K562 (cell line): ENCODE results near the gene FAM174C. TPM values are rescaled to one million over a fixed set of nuclear protein-coding genes. Genes with fewer than 3 reads are reported as not detected.

ENCODE experiments used
- ATAC-seq: fragments of 200-7000 bp; cut with Tn5 transposase; 3 replicates; pipeline ENCODE4 v1.9.1; 2020; ENCODE audit warnings: moderate library complexity
- BruUV-seq: library from RNA; stranded (reverse); fragments of 400-500 nt; replicated peaks from 2 replicates; lab custom pipeline; 2021; lab: Mats Ljungman, UMichigan
- CTCF ChIA-PET: fragments of 300-600 bp; formaldehyde crosslinking; extraction: SDS; loops from one replicate; lab custom pipeline; 2021; ENCODE audit warnings: low intra/inter-chr PET ratio; lab: Yijun Ruan, JAX
- POLR2A ChIA-PET: fragments of 300-600, 350-650 bp; sonication (Branson Sonifier 250); formaldehyde crosslinking; extraction: SDS; loops from one replicate; lab custom pipeline; 2021; ENCODE audit warnings: antibody characterized with exemption, inconsistent platforms; lab: Yijun Ruan, JAX
- DNase-seq, 4 experiments: peaks; one replicate each; pipeline versions ENCODE4 v3.0.0 to v3.0.0-alpha.2; 2011 to 2018; ENCODE audit warnings: low spot score in 3 of 4, mixed read lengths in 3 of 4; ENCODE audit errors: extremely low read depth in 1 of 4
- FAIRE-seq: peaks from 2 replicates; lab custom pipeline; 2011; peaks lifted over from hg19 to GRCh38; lab: Jason Lieb, UNC
- H2AFZ ChIP-seq: 2 replicates; pipeline ENCODE4 v1.6.0; 2011; ENCODE audit warnings: low read depth, low read length, control low read depth, inconsistent platforms
- H3K27ac ChIP-seq: fragments of 200-600 bp; 3 replicates; pipeline ENCODE4 v1.8.0; 2011; ENCODE audit warnings: low read depth, mild to moderate bottlenecking, control low read depth, inconsistent platforms, low read length, moderate library complexity, mixed read lengths; ENCODE audit errors: extremely low read depth
- H3K27me3 ChIP-seq, 2 experiments: fragments of 300-600 bp in 1 of 2; 2 replicates in 1 of 2; 3 replicates in 1 of 2; pipeline versions ENCODE4 v1.6.0 to v1.8.0; 2011; ENCODE audit warnings: inconsistent platforms in 2 of 2, low read length in 2 of 2, mild to moderate bottlenecking in 1 of 2, mixed read lengths in 1 of 2, moderate library complexity in 1 of 2; ENCODE audit not compliant: control insufficient read depth in 2 of 2, insufficient read depth in 2 of 2
- H3K36me3 ChIP-seq: fragments of 300-600 bp; 3 replicates; pipeline ENCODE4 v1.8.0; 2011; ENCODE audit warnings: mild to moderate bottlenecking, low read length, inconsistent platforms; ENCODE audit not compliant: control insufficient read depth, insufficient read depth
- H3K4me1 ChIP-seq, 2 experiments: fragments of 200-600 bp in 1 of 2; replicated peaks in 1 of 2; 2 replicates in 1 of 2; 3 replicates in 1 of 2; pipeline versions ENCODE4 v1.5.1 to v1.8.0; 2011; ENCODE audit warnings: inconsistent platforms in 2 of 2, low read length in 2 of 2, mild to moderate bottlenecking in 1 of 2, mixed read lengths in 1 of 2, moderate library complexity in 1 of 2; ENCODE audit not compliant: control insufficient read depth in 2 of 2, insufficient read depth in 2 of 2
- H3K4me2 ChIP-seq: 2 replicates; pipeline ENCODE4 v1.6.1; 2011; ENCODE audit warnings: low read length, control low read depth, inconsistent platforms, mixed read lengths; ENCODE audit not compliant: insufficient read depth
- H3K4me3 ChIP-seq: fragments of 200-600 bp; sonication (generic), shearing (Covaris generic); 2 replicates; pipeline ENCODE4 v1.5.1; 2016; ENCODE audit warnings: control low read depth, inconsistent platforms
- H3K79me2 ChIP-seq: fragments of 200-600 bp; 3 replicates; pipeline ENCODE4 v1.8.0; 2011; ENCODE audit warnings: low read length, inconsistent platforms; ENCODE audit not compliant: control insufficient read depth, insufficient read depth
- H3K9ac ChIP-seq, 2 experiments: 2 replicates each; pipeline versions ENCODE4 v1.6.0 to v1.6.1; 2011; ENCODE audit warnings: low read depth in 2 of 2, low read length in 2 of 2, control low read depth in 1 of 2, inconsistent platforms in 1 of 2, mild to moderate bottlenecking in 1 of 2, mixed read lengths in 1 of 2; ENCODE audit not compliant: insufficient read depth in 1 of 2
- H3K9me1 ChIP-seq: one replicate; pipeline ENCODE4 v1.6.0; 2011; ENCODE audit warnings: inconsistent platforms, mild to moderate bottlenecking, low read length, moderate library complexity; ENCODE audit not compliant: control insufficient read depth, insufficient read depth
- H3K9me3 ChIP-seq: replicated peaks from 2 replicates; pipeline ENCODE4 v1.5.1; 2011; ENCODE audit warnings: low read depth, low read length, inconsistent platforms; ENCODE audit not compliant: control insufficient read depth, insufficient read depth
- H4K20me1 ChIP-seq: replicated peaks from 2 replicates; pipeline ENCODE4 v1.6.1; 2011; ENCODE audit warnings: low read length, inconsistent platforms, mixed read lengths; ENCODE audit not compliant: control insufficient read depth, insufficient read depth
- CHD2 ChIP-seq: IDR thresholded peaks from 2 replicates; pipeline ENCODE4 v1.6.1; 2011; ENCODE audit warnings: low read depth, low read length
- CTBP1 ChIP-seq: fragments of 450-650 bp; IDR thresholded peaks from 2 replicates; pipeline ENCODE4 v1.6.1; 2016; ENCODE audit warnings: borderline replicate concordance
- DMBX1 ChIP-seq: fragments of 250-450 bp; sonication (Bioruptor Pico); IDR thresholded peaks from 2 replicates; pipeline ENCODE4 v1.8.0; 2022; ENCODE audit warnings: inconsistent platforms, mild to moderate bottlenecking, moderate library complexity, borderline replicate concordance
- GABPB2 ChIP-seq: fragments of 250-450 bp; sonication (Bioruptor Pico); conservative IDR thresholded peaks from 2 replicates; pipeline ENCODE4 v1.5.1; 2021; ENCODE audit warnings: mild to moderate bottlenecking
- MAFK ChIP-seq: IDR thresholded peaks from 2 replicates; pipeline ENCODE4 v1.6.1; 2011; ENCODE audit warnings: low read length, improper control_type of control experiment
- NR2C2 ChIP-seq, 2 experiments: fragments of 200-800 bp in 1 of 2; sonication (Bioruptor generic) in 1 of 2; sonication (generic) in 1 of 2; formaldehyde crosslinking in 1 of 2; IDR thresholded peaks; 2 replicates each; pipeline versions ENCODE4 v1.6.1 to v1.8.0; 2016 to 2022; ENCODE audit warnings: mild to moderate bottlenecking in 1 of 2, missing compliant biosample characterization in 1 of 2, missing genetic modification characterization in 1 of 2, missing genetic modification reagents in 1 of 2
- PHF8 ChIP-seq: fragments of 200-600 bp; sonication (generic); IDR thresholded peaks from 2 replicates; pipeline ENCODE4 v1.6.1; 2012; ENCODE audit warnings: mixed run types, mild to moderate bottlenecking, inconsistent platforms, low read length, moderate library complexity, borderline replicate concordance
- SIRT6 ChIP-seq: IDR thresholded peaks from one replicate; pipeline ENCODE4 v1.6.1; 2012; ENCODE audit warnings: low read depth, mild to moderate bottlenecking, control low read depth, inconsistent platforms, low read length, moderate library complexity
- SRSF7 ChIP-seq: fragments of 200-400 bp; formaldehyde crosslinking; optimal IDR thresholded peaks from 2 replicates; pipeline ENCODE3; 2017; ENCODE audit warnings: mild to moderate bottlenecking, low read depth, low read length
- WGBS: fragments of 100-300 bp; shearing (Covaris generic); methylation state at CpG from one replicate; pipeline ENCODE4 v1.1.6; 2016; ENCODE audit warnings: low coverage, mixed read lengths; ENCODE audit not compliant: insufficient coverage; ENCODE audit errors: missing lambda C conversion rate; 5-methylcytosine and 5-hydroxymethylcytosine counted together
- in situ Hi-C: fragments of 300-500 bp; cut with MboI; formaldehyde crosslinking; loops from 4 replicates; pipeline ENCODE4 v1.15.0; 2018; ENCODE audit warnings: inconsistent platforms, mixed read lengths
- intact Hi-C: fragments of 100-400 bp; cut with micrococcal nuclease; formaldehyde crosslinking; loops from 2 replicates; pipeline ENCODE4 v1.14.2; 2022
- polyA plus RNA-seq, 8 experiments: library from polyadenylated mRNA; depleted of rRNA in 4 of 8; stranded (reverse) in 5 of 8; unstranded in 3 of 8; fragments of >200 nt; fragmentation: Nextera tagmentation in 2 of 8; fragmentation: Illumina TruSeq in 1 of 8; extraction: Ambion mirVana in 2 of 8; extraction: Trizol in 1 of 8; gene quantifications; 2 replicates each; pipeline versions ENCODE4 v1.2.1 to v1.2.3, GENCODE V29; 2011 to 2014; ENCODE audit warnings: inconsistent platforms in 1 of 8, missing spikeins in 1 of 8
- total RNA-seq, 7 experiments: library from RNA; depleted of rRNA in 6 of 7; stranded (reverse); fragments of >200 nt in 6 of 7; fragmentation: Illumina TruSeq in 2 of 7; extraction: Trizol in 2 of 7; gene quantifications; 2 replicates each; pipeline versions ENCODE4 v1.2.1 to v1.2.3, GENCODE V29; 2011 to 2021; ENCODE audit warnings: low replicate concordance in 1 of 7
- TF ChIP-seq, protein P1 (sequence below): sonication (generic); formaldehyde crosslinking; IDR thresholded peaks from 2 replicates; pipeline ENCODE4 v1.8.0; 2022; ENCODE audit warnings: mild to moderate bottlenecking, missing genetic modification reagents
- TF ChIP-seq, protein P2 (sequence below): fragments of 250-450 bp; sonication (Bioruptor Pico); IDR thresholded peaks from 2 replicates; pipeline ENCODE4 v1.4.0; 2020

Gene FAM174C
- total and polyA plus RNA-seq, 9 of the 15 experiments (the other 6 are each of a cell fraction or from before 2014, with no cell fraction given) = 0.66 to 89.6 (median 20.3) TPM

GRCh38 chr19:1269478-1270212, 5.7 kb upstream of the FAM174C start:
- Histone ChIP-seq H3K4me2 (peak overlapping the region; percentile 93), H3K9me1 (no peaks in the 10 kb centered on the region), H4K20me1 (peaks cover 26% of the 10 kb centered on the region), H3K27ac (peak overlapping the region; percentile 92), H2AFZ (no peak overlapping the region), H3K79me2 (peaks cover 58% of the 10 kb centered on the region), H3K4me1 (peaks cover 77 to 98% of the 10 kb centered on the region in 2 experiments), H3K27me3 (no peaks in the 10 kb centered on the region), H3K36me3 (peaks cover 49% of the 10 kb centered on the region), H3K9ac (peak overlapping the region; percentile 90 to 99), H3K9me3 (no peaks in the 10 kb centered on the region), H3K4me3 (peak overlapping the region; percentile 68)
- POLR2A ChIA-PET = interaction anchor here (0.6 to 3.0 kb wide), 63 partner anchors 8 to 588 kb away, joined by 3 to 90 read pairs (median 4); partner anchors contain the start of genes ATP5F1D, GPX4, MED16 and RNU6-9
- ATAC-seq = peak; percentile 1; the same call in 1 of the 3 replicates
- in situ Hi-C loops (no loop called here), intact Hi-C loops (loop anchor here (1.0 to 10.0 kb wide), 3 partner anchors 21 to 224 kb away; partner anchors contain the start of gene MIDN)
- peak; percentile 57 for FAIRE-seq
- WGBS = 2% methylated on average over 38 of the region's 64 CpGs
- BruUV-seq = TSS peak; percentile 63
- peak; percentile 74 to 90 (median 82) for DNase-seq
- CTCF ChIA-PET = no interaction called here
- TF ChIP-seq SIRT6 (peak; percentile 54), CHD2 (peak; percentile 7; the same call in 1 of the 2 replicates), DMBX1 (peak; percentile 82), SRSF7 (no peak), PHF8 (peak; percentile 9; the same call in 1 of the 2 replicates), NR2C2 (CRISPR knock-in tag; IDR thresholded peaks at IDR 0.05) (no peak), NR2C2 (tag; IDR thresholded peaks at IDR 0.05) (peak; percentile 78), GABPB2 (peak; percentile 78), CTBP1 (peak; percentile 14; the same call in 1 of the 2 replicates), MAFK (no peak)
- TF ChIP-seq, protein P1, sequence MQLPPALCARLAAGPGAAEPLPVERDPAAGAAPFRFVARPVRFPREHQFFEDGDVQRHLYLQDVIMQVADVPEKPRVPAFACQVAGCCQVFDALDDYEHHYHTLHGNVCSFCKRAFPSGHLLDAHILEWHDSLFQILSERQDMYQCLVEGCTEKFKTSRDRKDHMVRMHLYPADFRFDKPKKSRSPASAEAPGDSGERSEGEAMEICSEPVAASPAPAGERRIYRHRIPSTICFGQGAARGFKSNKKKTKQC (CRISPR knock-in tag) = peak; percentile 63
- TF ChIP-seq, protein P2, sequence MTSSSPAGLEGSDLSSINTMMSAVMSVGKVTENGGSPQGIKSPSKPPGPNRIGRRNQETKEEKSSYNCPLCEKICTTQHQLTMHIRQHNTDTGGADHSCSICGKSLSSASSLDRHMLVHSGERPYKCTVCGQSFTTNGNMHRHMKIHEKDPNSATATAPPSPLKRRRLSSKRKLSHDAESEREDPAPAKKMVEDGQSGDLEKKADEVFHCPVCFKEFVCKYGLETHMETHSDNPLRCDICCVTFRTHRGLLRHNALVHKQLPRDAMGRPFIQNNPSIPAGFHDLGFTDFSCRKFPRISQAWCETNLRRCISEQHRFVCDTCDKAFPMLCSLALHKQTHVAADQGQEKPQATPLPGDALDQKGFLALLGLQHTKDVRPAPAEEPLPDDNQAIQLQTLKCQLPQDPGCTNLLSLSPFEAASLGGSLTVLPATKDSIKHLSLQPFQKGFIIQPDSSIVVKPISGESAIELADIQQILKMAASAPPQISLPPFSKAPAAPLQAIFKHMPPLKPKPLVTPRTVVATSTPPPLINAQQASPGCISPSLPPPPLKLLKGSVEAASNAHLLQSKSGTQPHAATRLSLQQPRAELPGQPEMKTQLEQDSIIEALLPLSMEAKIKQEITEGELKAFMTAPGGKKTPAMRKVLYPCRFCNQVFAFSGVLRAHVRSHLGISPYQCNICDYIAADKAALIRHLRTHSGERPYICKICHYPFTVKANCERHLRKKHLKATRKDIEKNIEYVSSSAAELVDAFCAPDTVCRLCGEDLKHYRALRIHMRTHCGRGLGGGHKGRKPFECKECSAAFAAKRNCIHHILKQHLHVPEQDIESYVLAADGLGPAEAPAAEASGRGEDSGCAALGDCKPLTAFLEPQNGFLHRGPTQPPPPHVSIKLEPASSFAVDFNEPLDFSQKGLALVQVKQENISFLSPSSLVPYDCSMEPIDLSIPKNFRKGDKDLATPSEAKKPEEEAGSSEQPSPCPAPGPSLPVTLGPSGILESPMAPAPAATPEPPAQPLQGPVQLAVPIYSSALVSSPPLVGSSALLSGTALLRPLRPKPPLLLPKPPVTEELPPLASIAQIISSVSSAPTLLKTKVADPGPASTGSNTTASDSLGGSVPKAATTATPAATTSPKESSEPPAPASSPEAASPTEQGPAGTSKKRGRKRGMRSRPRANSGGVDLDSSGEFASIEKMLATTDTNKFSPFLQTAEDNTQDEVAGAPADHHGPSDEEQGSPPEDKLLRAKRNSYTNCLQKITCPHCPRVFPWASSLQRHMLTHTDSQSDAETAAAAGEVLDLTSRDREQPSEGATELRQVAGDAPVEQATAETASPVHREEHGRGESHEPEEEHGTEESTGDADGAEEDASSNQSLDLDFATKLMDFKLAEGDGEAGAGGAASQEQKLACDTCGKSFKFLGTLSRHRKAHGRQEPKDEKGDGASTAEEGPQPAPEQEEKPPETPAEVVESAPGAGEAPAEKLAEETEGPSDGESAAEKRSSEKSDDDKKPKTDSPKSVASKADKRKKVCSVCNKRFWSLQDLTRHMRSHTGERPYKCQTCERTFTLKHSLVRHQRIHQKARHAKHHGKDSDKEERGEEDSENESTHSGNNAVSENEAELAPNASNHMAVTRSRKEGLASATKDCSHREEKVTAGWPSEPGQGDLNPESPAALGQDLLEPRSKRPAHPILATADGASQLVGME (CRISPR knock-in tag) = peak; percentile 72
